Karpas-422 (cell line): ENCODE results near the gene ARMC8. TPM values are rescaled to one million over a fixed set of nuclear protein-coding genes. Genes with fewer than 3 reads are reported as not detected.
A peak's percentile ranks its signal among the peaks of the same experiment; 100 is the strongest.

ENCODE experiments used
- DNase-seq: peaks from one replicate; pipeline ENCODE4 v3.0.0-alpha.2; 2015
- H2AFZ ChIP-seq: fragments of 200-600 bp; sonication (generic); 2 replicates; pipeline ENCODE4 v1.6.1; 2014; ENCODE audit warnings: antibody characterized with exemption, low read length, mixed read lengths
- H3K27ac ChIP-seq: fragments of 200-600 bp; sonication (generic); 2 replicates; pipeline ENCODE4 v1.5.1; 2014; ENCODE audit warnings: mild to moderate bottlenecking, low read length, moderate library complexity
- H3K27me3 ChIP-seq: fragments of 200-600 bp; sonication (generic); 2 replicates; pipeline ENCODE4 v1.6.1; 2014; ENCODE audit warnings: low read length, mixed read lengths
- H3K36me3 ChIP-seq: fragments of 200-600 bp; sonication (generic); 2 replicates; pipeline ENCODE4 v1.6.1; 2014; ENCODE audit warnings: low read length, mixed read lengths; ENCODE audit not compliant: insufficient read depth
- H3K4me1 ChIP-seq: fragments of 200-600 bp; sonication (generic); 2 replicates; pipeline ENCODE4 v1.6.1; 2014; ENCODE audit warnings: mild to moderate bottlenecking, low read length, mixed read lengths
- H3K4me2 ChIP-seq: fragments of 200-600 bp; sonication (generic); 2 replicates; pipeline ENCODE4 v1.6.1; 2014; ENCODE audit warnings: low read length, low read depth, mild to moderate bottlenecking; ENCODE audit not compliant: poor library complexity, severe bottlenecking
- H3K4me3 ChIP-seq: fragments of 200-600 bp; sonication (generic); 2 replicates; pipeline ENCODE4 v1.5.1; 2014; ENCODE audit warnings: mild to moderate bottlenecking, antibody characterized with exemption, low read length, mixed read lengths
- H3K79me2 ChIP-seq: fragments of 200-600 bp; sonication (generic); 2 replicates; pipeline ENCODE4 v1.6.1; 2014; ENCODE audit warnings: mild to moderate bottlenecking, low read length, mixed read lengths
- H3K9ac ChIP-seq: fragments of 200-600 bp; sonication (generic); 2 replicates; pipeline ENCODE4 v1.6.0; 2014; ENCODE audit warnings: low read length
- H3K9me2 ChIP-seq: fragments of 200-600 bp; sonication (generic), shearing (Covaris generic); replicated peaks from 2 replicates; pipeline ENCODE4 v1.6.0; 2014; ENCODE audit warnings: mild to moderate bottlenecking, low read length, moderate library complexity; ENCODE audit not compliant: insufficient read depth
- H3K9me3 ChIP-seq: fragments of 300-700, 200-600 bp; sonication (generic); 2 replicates; pipeline ENCODE4 v1.6.1; 2014; ENCODE audit warnings: low read length, mixed read lengths
- H4K20me1 ChIP-seq: fragments of 200-600 bp; sonication (generic); 2 replicates; pipeline ENCODE4 v1.6.1; 2014; ENCODE audit warnings: mild to moderate bottlenecking, antibody characterized with exemption, low read length, low read depth; ENCODE audit not compliant: insufficient read depth
- total RNA-seq: library from RNA; depleted of rRNA; stranded (reverse); fragments of >200 nt; shearing (Covaris generic); gene quantifications from 2 replicates; pipeline ENCODE4 v1.2.3, GENCODE V29; 2014; ENCODE audit warnings: low replicate concordance

The ARMC8 gene
- total RNA-seq, 1 experiment from 2014 or later = 64.0 TPM

GRCh38 chr3:138202945-138203701 is 16.0 kb downstream of the ARMC8 start:
- Histone ChIP-seq H3K36me3 (peaks cover 10% of the 10 kb centered on the region; the same call in 1 of the 2 replicates), H3K27ac (no peak overlapping the region), H2AFZ (no peak overlapping the region), H3K4me1 (no peaks in the 10 kb centered on the region), H3K9ac (no peak overlapping the region), H3K4me3 (no peak overlapping the region), H3K9me3 (no peaks in the 10 kb centered on the region), H3K27me3 (no peaks in the 10 kb centered on the region), H4K20me1 (peaks cover under 1% of the 10 kb centered on the region; the same call in 1 of the 2 replicates), H3K4me2 (no peak overlapping the region), H3K79me2 (peaks cover 99% of the 10 kb centered on the region), H3K9me2 (no peaks in the 10 kb centered on the region)
- no peak for DNase-seq

- no peak overlapping the region for H2AFZ ChIP-seq
These were observed 16.8 kb downstream of the ARMC8 start for GRCh38 chr3:138203938-138204337.

GRCh38 chr3:138205527-138205926 is 18.4 kb downstream of the ARMC8 start:
- no peak overlapping the region for H2AFZ ChIP-seq
- no peaks in the 10 kb centered on the region for H4K20me1 ChIP-seq
- no peaks in the 10 kb centered on the region for H3K9me2 ChIP-seq
- H3K27me3 ChIP-seq = no peaks in the 10 kb centered on the region
- H3K9me3 ChIP-seq = no peaks in the 10 kb centered on the region
- H3K4me2 ChIP-seq = no peak overlapping the region
- H3K4me1 ChIP-seq = 0 out of 2 replicates have a peak, but pooled peaks cover 3% of the 10 kb centered on the region
- peaks cover 10% of the 10 kb centered on the region; the same call in 1 of the 2 replicates for H3K36me3 ChIP-seq
- no peak overlapping the region for H3K9ac ChIP-seq
- no peak for DNase-seq
- H3K79me2 ChIP-seq = peaks cover 99% of the 10 kb centered on the region
- H3K4me3 ChIP-seq = no peak overlapping the region
- H3K27ac ChIP-seq = no peak overlapping the region

More at GRCh38 chr3:138203938-138204337, 16.8 kb downstream of the ARMC8 start:
- peaks cover 99% of the 10 kb centered on the region for H3K79me2 ChIP-seq
- no peak overlapping the region for H3K27ac ChIP-seq
- H4K20me1 ChIP-seq = no peaks in the 10 kb centered on the region
- no peak overlapping the region for H3K4me3 ChIP-seq
- no peaks in the 10 kb centered on the region for H3K9me3 ChIP-seq
- H3K4me2 ChIP-seq = no peak overlapping the region
- peaks cover 10% of the 10 kb centered on the region; the same call in 1 of the 2 replicates for H3K36me3 ChIP-seq
- H3K27me3 ChIP-seq = no peaks in the 10 kb centered on the region
- H3K9me2 ChIP-seq = no peaks in the 10 kb centered on the region
- no peak for DNase-seq
- no peaks in the 10 kb centered on the region for H3K4me1 ChIP-seq
- no peak overlapping the region for H3K9ac ChIP-seq

- no peak overlapping the region for H3K9ac ChIP-seq
- H4K20me1 ChIP-seq = no peaks in the 10 kb centered on the region
- no peaks in the 10 kb centered on the region for H3K27me3 ChIP-seq
- H3K4me3 ChIP-seq = no peak overlapping the region
- no peak overlapping the region for H3K27ac ChIP-seq
- peaks cover 99% of the 10 kb centered on the region for H3K79me2 ChIP-seq
- H3K9me2 ChIP-seq = no peaks in the 10 kb centered on the region
- no peak overlapping the region for H2AFZ ChIP-seq
- no peaks in the 10 kb centered on the region for H3K9me3 ChIP-seq
- H3K36me3 ChIP-seq = peaks cover 10% of the 10 kb centered on the region; the same call in 1 of the 2 replicates
- H3K4me2 ChIP-seq = no peak overlapping the region
- no peak for DNase-seq
- 0 out of 2 replicates have a peak, but pooled peaks cover 3% of the 10 kb centered on the region for H3K4me1 ChIP-seq
These were observed 19.1 kb downstream of the ARMC8 start for GRCh38 chr3:138206196-138206595.

GRCh38 chr3:138210528-138210927 is 23.4 kb downstream of the ARMC8 start:
- Histone ChIP-seq H4K20me1 (no peaks in the 10 kb centered on the region), H3K4me3 (no peak overlapping the region), H2AFZ (no peak overlapping the region), H3K9me2 (no peaks in the 10 kb centered on the region), H3K27me3 (no peaks in the 10 kb centered on the region), H3K4me1 (0 out of 2 replicates have a peak, but pooled peaks cover 3% of the 10 kb centered on the region), H3K36me3 (peaks cover 11% of the 10 kb centered on the region; the same call in 1 of the 2 replicates), H3K4me2 (no peak overlapping the region), H3K9ac (no peak overlapping the region), H3K9me3 (no peaks in the 10 kb centered on the region), H3K79me2 (peaks cover 100% of the 10 kb centered on the region), H3K27ac (no peak overlapping the region)
- peak; percentile 20 for DNase-seq

GRCh38 chr3:138213398-138214085 is 26.4 kb downstream of the ARMC8 start:
- Histone ChIP-seq H3K27ac (no peak overlapping the region), H3K27me3 (no peaks in the 10 kb centered on the region), H3K79me2 (peaks cover 96% of the 10 kb centered on the region), H3K4me3 (no peak overlapping the region), H3K9me2 (no peaks in the 10 kb centered on the region), H2AFZ (no peak overlapping the region), H3K4me1 (0 out of 2 replicates have a peak, but pooled peaks cover 3% of the 10 kb centered on the region), H3K4me2 (no peak overlapping the region), H4K20me1 (no peaks in the 10 kb centered on the region), H3K9ac (no peak overlapping the region), H3K36me3 (peaks cover 18% of the 10 kb centered on the region; the same call in 1 of the 2 replicates), H3K9me3 (no peaks in the 10 kb centered on the region)
- peak; percentile 30 for DNase-seq

- Histone ChIP-seq H2AFZ (no peak overlapping the region), H3K9ac (no peak overlapping the region), H3K4me3 (no peak overlapping the region), H3K36me3 (peaks cover 29% of the 10 kb centered on the region), H3K4me2 (no peak overlapping the region), H4K20me1 (no peaks in the 10 kb centered on the region), H3K9me3 (no peaks in the 10 kb centered on the region), H3K27me3 (no peaks in the 10 kb centered on the region), H3K79me2 (peaks cover 77% of the 10 kb centered on the region), H3K9me2 (no peaks in the 10 kb centered on the region), H3K4me1 (no peaks in the 10 kb centered on the region), H3K27ac (no peak overlapping the region)
- DNase-seq = no peak
These were observed 32.2 kb downstream of the ARMC8 start for GRCh38 chr3:138219255-138219654.

- Histone ChIP-seq H3K36me3 (peaks cover 35% of the 10 kb centered on the region), H3K9ac (no peak overlapping the region), H3K79me2 (peaks cover 67% of the 10 kb centered on the region), H3K27me3 (no peaks in the 10 kb centered on the region), H3K4me3 (no peak overlapping the region), H3K9me3 (no peaks in the 10 kb centered on the region), H2AFZ (no peak overlapping the region), H3K4me2 (no peak overlapping the region), H4K20me1 (no peaks in the 10 kb centered on the region), H3K4me1 (no peaks in the 10 kb centered on the region), H3K27ac (no peak overlapping the region), H3K9me2 (no peaks in the 10 kb centered on the region)
- no peak for DNase-seq
These were observed 33.1 kb downstream of the ARMC8 start for GRCh38 chr3:138220242-138220641.
